Panc1 (cell line): ENCODE measurements around the gene SP4. TPM values are rescaled to one million over a fixed set of nuclear protein-coding genes. Genes with fewer than 3 reads are reported as not detected.

Experiments used
- ATAC-seq: fragments of 200-7000 bp; cut with Tn5 transposase; 2 replicates; pipeline ENCODE4 v1.9.1; 2020; ENCODE audit warnings: mild to moderate bottlenecking, moderate library complexity
- BruUV-seq: library from RNA; stranded (reverse); fragments of 400-500 nt; replicated peaks from 2 replicates; lab custom pipeline; 2021; lab: Mats Ljungman, UMichigan
- CTCF ChIA-PET: fragments of 300-600 bp; sonication (Branson Sonifier 250); formaldehyde crosslinking; loops from one replicate; lab custom pipeline; 2022; ENCODE audit warnings: antibody characterized with exemption; lab: Charles Lee
- POLR2A ChIA-PET: fragments of 300-600 bp; sonication (Branson Sonifier 250); formaldehyde crosslinking; loops from one replicate; lab custom pipeline; 2022; ENCODE audit warnings: antibody characterized with exemption; lab: Charles Lee
- DNase-seq: peaks from one replicate; pipeline ENCODE4 v3.0.0-alpha.2; 2010; ENCODE audit warnings: low read depth, low spot score
- H3K27ac ChIP-seq: 2 replicates; pipeline ENCODE4 v1.5.1; 2011; ENCODE audit warnings: mild to moderate bottlenecking, low read length, inconsistent platforms
- H3K27me3 ChIP-seq: fragments of 200-500 bp; sonication (Bioruptor generic); 2 replicates; pipeline ENCODE4 v1.6.0; 2014; ENCODE audit warnings: low read length, inconsistent platforms; ENCODE audit not compliant: control insufficient read depth, insufficient read depth
- H3K36me3 ChIP-seq: fragments of 200-500 bp; sonication (Bioruptor generic); 2 replicates; pipeline ENCODE4 v1.5.1; 2014; ENCODE audit warnings: inconsistent platforms, mild to moderate bottlenecking, low read length, moderate library complexity; ENCODE audit not compliant: control insufficient read depth, insufficient read depth
- H3K4me1 ChIP-seq: 2 replicates; pipeline ENCODE4 v1.5.1; 2011; ENCODE audit warnings: inconsistent platforms, mild to moderate bottlenecking, low read length, moderate library complexity; ENCODE audit not compliant: control insufficient read depth, insufficient read depth
- H3K4me3 ChIP-seq, 2 experiments: 2 replicates each; pipeline ENCODE4 v1.5.1; 2011 to 2012; ENCODE audit warnings: low read depth in 2 of 2, low read length in 2 of 2, mild to moderate bottlenecking in 2 of 2, inconsistent platforms in 1 of 2, moderate library complexity in 1 of 2
- H3K9me3 ChIP-seq: fragments of 200-500 bp; sonication (Bioruptor generic); 2 replicates; pipeline ENCODE4 v1.5.1; 2014; ENCODE audit warnings: low read depth, mild to moderate bottlenecking, inconsistent platforms, low read length, moderate library complexity; ENCODE audit not compliant: control insufficient read depth, insufficient read depth
- CTCF ChIP-seq: fragments of 450-650 bp; IDR thresholded peaks from 2 replicates; pipeline ENCODE4 v1.5.1; 2017; ENCODE audit warnings: mild to moderate bottlenecking
- POLR2AphosphoS5 ChIP-seq: IDR thresholded peaks from 2 replicates; pipeline ENCODE4 v1.6.1; 2012; ENCODE audit warnings: mild to moderate bottlenecking, low read depth, low read length, moderate library complexity
- SIN3A ChIP-seq: IDR thresholded peaks from 2 replicates; pipeline ENCODE4 v1.6.1; 2012; ENCODE audit warnings: low read depth, mild to moderate bottlenecking, low read length, moderate library complexity, borderline replicate concordance; ENCODE audit not compliant: insufficient read depth
- TCF7L2 ChIP-seq: IDR thresholded peaks from 2 replicates; pipeline ENCODE4 v1.6.1; 2011; ENCODE audit warnings: mild to moderate bottlenecking, low read depth, low read length, inconsistent platforms
- in situ Hi-C: cut with HindIII; loops from 2 replicates; pipeline ENCODE4 v1.10.0; 2016; ENCODE audit warnings: low sequenced_read_pairs, low pct_unique_long_range_greater_than_20kb
- intact Hi-C: fragments of 100-400 bp; cut with micrococcal nuclease; formaldehyde crosslinking; loops from one replicate; pipeline ENCODE4 v1.10.0; 2022; ENCODE audit not compliant: unreplicated experiment
- total RNA-seq: library from RNA; stranded (reverse); gene quantifications from one replicate; pipeline ENCODE4 v1.2.1, GENCODE V29; 2021; ENCODE audit not compliant: unreplicated experiment
- TF ChIP-seq, protein P1 (sequence below), 2 experiments: IDR thresholded peaks; 2 replicates each; pipeline ENCODE4 v1.6.1; 2011 to 2012; ENCODE audit warnings: low read depth in 2 of 2, control low read depth in 1 of 2, low read length in 1 of 2, mild to moderate bottlenecking in 1 of 2, moderate library complexity in 1 of 2; ENCODE audit not compliant: insufficient read depth in 1 of 2

The SP4 gene
- total RNA-seq, 1 experiment from 2014 or later: 10.4 TPM

DNA sequence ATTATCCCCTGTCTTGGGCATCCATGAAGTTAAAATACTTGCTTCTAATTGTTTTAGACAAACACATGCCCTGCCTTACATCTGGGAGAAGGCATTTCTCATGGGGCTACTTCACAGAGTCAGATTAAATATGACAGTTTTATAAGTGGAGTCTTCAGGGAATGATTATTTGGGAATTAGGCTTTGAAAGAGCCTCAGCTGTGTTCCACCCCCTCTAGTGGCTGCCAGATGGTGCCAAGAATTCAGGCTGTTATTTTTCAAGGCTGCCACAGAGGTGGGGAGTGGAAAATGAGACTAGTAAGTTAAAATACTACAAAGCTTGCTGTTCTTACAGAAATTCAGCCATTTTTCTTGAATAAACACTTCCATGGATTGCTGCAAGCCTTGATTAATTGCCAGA, 69.2 kb downstream of the SP4 start:
- intact Hi-C loops (no loop called here), in situ Hi-C loops (no loop called here)
- Histone ChIP-seq H3K36me3 (no peaks in the 10 kb centered on the region), H3K27ac (no peak overlapping the region), H3K4me1 (no peaks in the 10 kb centered on the region), H3K4me3 (no peak overlapping the region), H3K9me3 (peaks cover 12% of the 10 kb centered on the region; the same call in 1 of the 2 replicates), H3K27me3 (no peaks in the 10 kb centered on the region)
- DNase-seq (no peak), ATAC-seq (peak; percentile 71; the same call in 1 of the 2 replicates)
- no peak for TF ChIP-seq SIN3A
- TF ChIP-seq CTCF: peak; percentile 68
- TF ChIP-seq, protein P1, sequence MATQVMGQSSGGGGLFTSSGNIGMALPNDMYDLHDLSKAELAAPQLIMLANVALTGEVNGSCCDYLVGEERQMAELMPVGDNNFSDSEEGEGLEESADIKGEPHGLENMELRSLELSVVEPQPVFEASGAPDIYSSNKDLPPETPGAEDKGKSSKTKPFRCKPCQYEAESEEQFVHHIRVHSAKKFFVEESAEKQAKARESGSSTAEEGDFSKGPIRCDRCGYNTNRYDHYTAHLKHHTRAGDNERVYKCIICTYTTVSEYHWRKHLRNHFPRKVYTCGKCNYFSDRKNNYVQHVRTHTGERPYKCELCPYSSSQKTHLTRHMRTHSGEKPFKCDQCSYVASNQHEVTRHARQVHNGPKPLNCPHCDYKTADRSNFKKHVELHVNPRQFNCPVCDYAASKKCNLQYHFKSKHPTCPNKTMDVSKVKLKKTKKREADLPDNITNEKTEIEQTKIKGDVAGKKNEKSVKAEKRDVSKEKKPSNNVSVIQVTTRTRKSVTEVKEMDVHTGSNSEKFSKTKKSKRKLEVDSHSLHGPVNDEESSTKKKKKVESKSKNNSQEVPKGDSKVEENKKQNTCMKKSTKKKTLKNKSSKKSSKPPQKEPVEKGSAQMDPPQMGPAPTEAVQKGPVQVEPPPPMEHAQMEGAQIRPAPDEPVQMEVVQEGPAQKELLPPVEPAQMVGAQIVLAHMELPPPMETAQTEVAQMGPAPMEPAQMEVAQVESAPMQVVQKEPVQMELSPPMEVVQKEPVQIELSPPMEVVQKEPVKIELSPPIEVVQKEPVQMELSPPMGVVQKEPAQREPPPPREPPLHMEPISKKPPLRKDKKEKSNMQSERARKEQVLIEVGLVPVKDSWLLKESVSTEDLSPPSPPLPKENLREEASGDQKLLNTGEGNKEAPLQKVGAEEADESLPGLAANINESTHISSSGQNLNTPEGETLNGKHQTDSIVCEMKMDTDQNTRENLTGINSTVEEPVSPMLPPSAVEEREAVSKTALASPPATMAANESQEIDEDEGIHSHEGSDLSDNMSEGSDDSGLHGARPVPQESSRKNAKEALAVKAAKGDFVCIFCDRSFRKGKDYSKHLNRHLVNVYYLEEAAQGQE (IDR thresholded peaks at IDR 0.05; ENCODE audit: insufficient read depth in 1 of 2, low read depth in 2 of 2, low read length in 1 of 2): no peak
- TF ChIP-seq POLR2AphosphoS5: no peak
- no peak for TF ChIP-seq TCF7L2
- BruUV-seq: no TSS peak
- POLR2A ChIA-PET: no interaction called here
- CTCF ChIA-PET: interaction anchor here (0.7 kb wide), 1 partner anchor 70 kb away, joined by 3 read pairs; no protein-coding TSS in a partner anchor

DNA sequence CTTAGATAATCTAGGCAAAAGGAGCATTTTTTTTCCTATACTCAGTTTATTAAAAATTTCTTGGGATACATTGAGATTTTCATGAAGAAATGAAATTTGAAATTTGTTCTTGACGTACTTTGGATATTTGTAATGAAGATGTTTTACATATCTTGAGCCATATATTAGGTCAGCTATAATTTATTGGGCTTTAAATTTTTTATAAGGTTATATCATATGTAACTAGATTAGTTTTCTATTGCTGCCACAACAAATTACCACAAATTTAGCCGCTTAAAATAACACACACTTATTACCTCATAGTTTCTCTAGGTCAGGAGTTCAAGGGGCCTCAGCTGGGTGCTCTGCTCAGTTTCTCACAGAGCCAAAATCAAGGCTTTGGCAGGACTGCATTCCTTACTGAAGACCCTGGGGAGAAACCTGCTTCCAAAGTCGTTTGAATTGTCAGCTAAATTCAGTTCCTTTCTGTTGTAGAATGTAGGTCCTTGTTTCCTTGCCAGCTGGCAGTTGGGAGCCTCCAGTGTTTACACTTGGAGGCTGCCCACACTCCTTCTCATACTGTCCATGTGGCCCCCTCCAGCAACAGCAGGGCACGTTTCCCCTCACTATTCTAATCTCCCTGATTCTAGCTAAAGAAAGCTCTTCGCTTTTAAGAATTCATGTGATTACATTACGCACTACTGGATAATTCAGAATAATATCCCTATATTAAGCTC, 72.4 kb downstream of the SP4 start:
- ChIA-PET POLR2A (no interaction called here), CTCF (no interaction called here)
- H3K27ac ChIP-seq: no peak overlapping the region
- no TSS peak for BruUV-seq
- H3K4me3 ChIP-seq: no peak overlapping the region
- H3K4me1 ChIP-seq: no peaks in the 10 kb centered on the region
- ATAC-seq (no peak), DNase-seq (no peak)
- no peaks in the 10 kb centered on the region for H3K27me3 ChIP-seq
- in situ Hi-C loops: no loop called here
- no peaks in the 10 kb centered on the region for H3K36me3 ChIP-seq
- H3K9me3 ChIP-seq: no peaks in the 10 kb centered on the region
- TF ChIP-seq, protein P1 (IDR thresholded peaks at IDR 0.05; ENCODE audit: insufficient read depth in 1 of 2, low read depth in 2 of 2, low read length in 1 of 2): no peak
- TF ChIP-seq CTCF: no peak
- TF ChIP-seq SIN3A: no peak
- TF ChIP-seq POLR2AphosphoS5: no peak
- no peak for TF ChIP-seq TCF7L2
- intact Hi-C loops: no loop called here
